WTC11 (cell line): Measurements from ENCODE around the gene SLC15A5. TPM values are rescaled to one million over a fixed set of nuclear protein-coding genes. Genes with fewer than 3 reads are reported as not detected.

Experiments
- ATAC-seq: fragments of 200-7000 bp; cut with Tn5 transposase; 2 replicates; pipeline ENCODE4 v1.10.0; 2021; ENCODE audit warnings: mild to moderate bottlenecking, moderate library complexity
- CTCF ChIA-PET: fragments of 300-600 bp; sonication (Branson Sonifier 250); formaldehyde crosslinking; loops from one replicate; lab custom pipeline; 2021; ENCODE audit warnings: antibody characterized with exemption; lab: Charles Lee
- POLR2A ChIA-PET: fragments of 350-600 bp; sonication (Branson Sonifier 250); formaldehyde crosslinking; loops from one replicate; lab custom pipeline; 2021; ENCODE audit warnings: antibody characterized with exemption; lab: Charles Lee
- DNase-seq: peaks from one replicate; pipeline ENCODE4 v3.0.0; 2021; ENCODE audit warnings: low spot score
- H3K27ac Mint-ChIP-seq: 2 replicates; pipeline ENCODE4 v1.8.0; 2021; ENCODE audit warnings: mixed read lengths
- H3K27me3 Mint-ChIP-seq: 2 replicates; pipeline ENCODE4 v1.8.0; 2021; ENCODE audit warnings: low read depth, mild to moderate bottlenecking, moderate library complexity, mixed read lengths
- H3K36me3 Mint-ChIP-seq: 2 replicates; pipeline ENCODE4 v1.8.0; 2021; ENCODE audit warnings: mixed read lengths
- H3K4me1 Mint-ChIP-seq: 2 replicates; pipeline ENCODE4 v1.8.0; 2022; ENCODE audit warnings: mixed read lengths
- H3K4me3 Mint-ChIP-seq: 2 replicates; pipeline ENCODE4 v1.8.0; 2021; ENCODE audit warnings: mild to moderate bottlenecking, moderate library complexity, mixed read lengths
- H3K9me3 Mint-ChIP-seq: 2 replicates; pipeline ENCODE4 v1.8.0; 2021; ENCODE audit warnings: mixed read lengths
- CBFB ChIP-seq: sonication (generic); formaldehyde crosslinking; IDR thresholded peaks from 2 replicates; pipeline ENCODE4 v1.8.1; 2022; ENCODE audit warnings: mild to moderate bottlenecking, low read depth, missing genetic modification reagents
- CREB1 ChIP-seq: sonication (generic); formaldehyde crosslinking; IDR thresholded peaks from 2 replicates; pipeline ENCODE4 v1.8.0; 2023; ENCODE audit warnings: mild to moderate bottlenecking, missing genetic modification reagents
- ESRRA ChIP-seq: sonication (generic); formaldehyde crosslinking; IDR thresholded peaks from 2 replicates; pipeline ENCODE4 v1.8.1; 2022; ENCODE audit warnings: mild to moderate bottlenecking, missing genetic modification reagents, borderline replicate concordance
- GTF2I ChIP-seq: fragments of 250-450 bp; sonication (Bioruptor Pico); conservative IDR thresholded peaks from 2 replicates; pipeline ENCODE4 v1.4.0; 2021; ENCODE audit warnings: mild to moderate bottlenecking
- IRF2 ChIP-seq: sonication (generic); formaldehyde crosslinking; IDR thresholded peaks from 2 replicates; pipeline ENCODE4 v1.8.0; 2022; ENCODE audit warnings: low read depth, missing genetic modification reagents, borderline replicate concordance
- JAZF1 ChIP-seq: fragments of 250-450 bp; sonication (Bioruptor Pico); IDR thresholded peaks from 2 replicates; pipeline ENCODE4 v1.9.0; 2021; ENCODE audit warnings: moderate library complexity, mild to moderate bottlenecking, inconsistent platforms
- JUN ChIP-seq: sonication (generic); formaldehyde crosslinking; IDR thresholded peaks from 2 replicates; pipeline ENCODE4 v1.8.0; 2023; ENCODE audit warnings: mild to moderate bottlenecking, missing genetic modification reagents
- NFATC4 ChIP-seq: fragments of 250-450 bp; sonication (Bioruptor Pico); IDR thresholded peaks from 2 replicates; pipeline ENCODE4 v1.9.0; 2021; ENCODE audit warnings: mild to moderate bottlenecking
- NR3C1 ChIP-seq: sonication (generic); formaldehyde crosslinking; conservative IDR thresholded peaks from 2 replicates; pipeline ENCODE4 v1.8.1; 2023; ENCODE audit warnings: low read depth, mild to moderate bottlenecking, missing genetic modification reagents
- RELA ChIP-seq: sonication (generic); formaldehyde crosslinking; IDR thresholded peaks from 2 replicates; pipeline ENCODE4 v1.8.1; 2022; ENCODE audit warnings: missing genetic modification reagents, mild to moderate bottlenecking, borderline replicate concordance
- SP1 ChIP-seq: sonication (generic); formaldehyde crosslinking; conservative IDR thresholded peaks from 2 replicates; pipeline ENCODE4 v1.8.1; 2022; ENCODE audit warnings: missing genetic modification reagents
- TP53 ChIP-seq: sonication (generic); formaldehyde crosslinking; IDR thresholded peaks from 2 replicates; pipeline ENCODE4 v1.8.1; 2023; ENCODE audit warnings: mild to moderate bottlenecking, missing genetic modification reagents
- ZBTB21 ChIP-seq: sonication (generic); formaldehyde crosslinking; IDR thresholded peaks from 2 replicates; pipeline ENCODE4 v1.8.1; 2023; ENCODE audit warnings: mild to moderate bottlenecking, missing genetic modification reagents, borderline replicate concordance
- ZNF121 ChIP-seq: sonication (generic); formaldehyde crosslinking; IDR thresholded peaks from 2 replicates; pipeline ENCODE4 v1.8.0; 2023; ENCODE audit warnings: missing genetic modification reagents
- ZNF263 ChIP-seq: sonication (generic); formaldehyde crosslinking; IDR thresholded peaks from 2 replicates; pipeline ENCODE4 v1.8.1; 2022; ENCODE audit warnings: low read depth, mild to moderate bottlenecking, moderate library complexity, missing genetic modification reagents
- total RNA-seq: library from RNA; stranded (reverse); gene quantifications from 3 replicates; pipeline ENCODE4 v1.2.3, GENCODE V29; 2021
- TF ChIP-seq, protein P1 (sequence below): sonication (generic); formaldehyde crosslinking; IDR thresholded peaks from 2 replicates; pipeline ENCODE4 v1.8.0; 2022; ENCODE audit warnings: mild to moderate bottlenecking, missing genetic modification reagents
- TF ChIP-seq, protein P2 (sequence below): fragments of 250-450 bp; sonication (Bioruptor Pico); conservative IDR thresholded peaks from 2 replicates; pipeline ENCODE4 v1.9.0; 2021; ENCODE audit warnings: mild to moderate bottlenecking
- TF ChIP-seq, protein P3 (sequence below): sonication (generic); formaldehyde crosslinking; IDR thresholded peaks from 2 replicates; pipeline ENCODE4 v1.8.1; 2023; ENCODE audit warnings: mild to moderate bottlenecking, moderate library complexity, missing genetic modification reagents
- TF ChIP-seq, protein P4 (sequence below): sonication (generic); formaldehyde crosslinking; IDR thresholded peaks from 2 replicates; pipeline ENCODE4 v1.8.0; 2022; ENCODE audit warnings: mild to moderate bottlenecking, missing genetic modification reagents
- TF ChIP-seq, protein P5 (sequence below): fragments of 250-450 bp; sonication (Bioruptor Pico); IDR thresholded peaks from 2 replicates; pipeline ENCODE4 v1.8.0; 2021; ENCODE audit warnings: mild to moderate bottlenecking
- TF ChIP-seq, protein P6 (sequence below): sonication (generic); formaldehyde crosslinking; IDR thresholded peaks from 2 replicates; pipeline ENCODE4 v1.8.1; 2022; ENCODE audit warnings: missing genetic modification reagents, borderline replicate concordance
- TF ChIP-seq, protein P7 (sequence below): fragments of 250-450 bp; sonication (Bioruptor Pico); IDR thresholded peaks from 2 replicates; pipeline ENCODE4 v2.1.2; 2022; ENCODE audit warnings: mild to moderate bottlenecking, moderate library complexity

SLC15A5 gene
- total RNA-seq, 1 experiment from 2014 or later: not detected

DNA sequence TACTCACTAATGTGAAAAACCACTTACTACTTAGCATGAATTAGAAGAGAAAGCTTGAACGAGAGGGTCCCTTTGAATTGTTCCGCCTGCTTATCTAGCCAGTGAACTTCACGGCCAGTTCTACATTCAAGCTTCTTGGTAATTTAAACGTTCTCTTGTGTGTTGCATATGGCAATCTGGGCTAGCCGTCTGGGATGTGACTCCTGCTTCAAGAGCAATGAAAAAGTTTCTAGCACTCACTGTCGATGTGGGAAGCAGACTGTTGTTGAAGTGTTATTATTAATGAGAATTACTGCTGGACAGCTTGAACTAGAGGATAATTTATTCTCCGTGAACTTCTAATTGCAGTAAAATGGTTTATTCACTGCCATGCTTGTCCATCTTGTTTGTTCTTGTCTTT, 93.9 kb downstream of the SLC15A5 start:
- no peak for ATAC-seq
- Mint-ChIP-seq H3K36me3 (no peaks in the 10 kb centered on the region; the same call in 1 of the 2 replicates), H3K4me1 (peaks cover 21% of the 10 kb centered on the region), H3K9me3 (peaks cover 17% of the 10 kb centered on the region), H3K4me3 (no peak overlapping the region), H3K27me3 (no peaks in the 10 kb centered on the region), H3K27ac (no peak overlapping the region)
- DNase-seq: no peak
- POLR2A ChIA-PET: no interaction called here
- CTCF ChIA-PET: no interaction called here
- TF ChIP-seq, protein P1, sequence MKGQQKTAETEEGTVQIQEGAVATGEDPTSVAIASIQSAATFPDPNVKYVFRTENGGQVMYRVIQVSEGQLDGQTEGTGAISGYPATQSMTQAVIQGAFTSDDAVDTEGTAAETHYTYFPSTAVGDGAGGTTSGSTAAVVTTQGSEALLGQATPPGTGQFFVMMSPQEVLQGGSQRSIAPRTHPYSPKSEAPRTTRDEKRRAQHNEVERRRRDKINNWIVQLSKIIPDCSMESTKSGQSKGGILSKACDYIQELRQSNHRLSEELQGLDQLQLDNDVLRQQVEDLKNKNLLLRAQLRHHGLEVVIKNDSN (CRISPR knock-in tag): no peak
- TF ChIP-seq, protein P2, sequence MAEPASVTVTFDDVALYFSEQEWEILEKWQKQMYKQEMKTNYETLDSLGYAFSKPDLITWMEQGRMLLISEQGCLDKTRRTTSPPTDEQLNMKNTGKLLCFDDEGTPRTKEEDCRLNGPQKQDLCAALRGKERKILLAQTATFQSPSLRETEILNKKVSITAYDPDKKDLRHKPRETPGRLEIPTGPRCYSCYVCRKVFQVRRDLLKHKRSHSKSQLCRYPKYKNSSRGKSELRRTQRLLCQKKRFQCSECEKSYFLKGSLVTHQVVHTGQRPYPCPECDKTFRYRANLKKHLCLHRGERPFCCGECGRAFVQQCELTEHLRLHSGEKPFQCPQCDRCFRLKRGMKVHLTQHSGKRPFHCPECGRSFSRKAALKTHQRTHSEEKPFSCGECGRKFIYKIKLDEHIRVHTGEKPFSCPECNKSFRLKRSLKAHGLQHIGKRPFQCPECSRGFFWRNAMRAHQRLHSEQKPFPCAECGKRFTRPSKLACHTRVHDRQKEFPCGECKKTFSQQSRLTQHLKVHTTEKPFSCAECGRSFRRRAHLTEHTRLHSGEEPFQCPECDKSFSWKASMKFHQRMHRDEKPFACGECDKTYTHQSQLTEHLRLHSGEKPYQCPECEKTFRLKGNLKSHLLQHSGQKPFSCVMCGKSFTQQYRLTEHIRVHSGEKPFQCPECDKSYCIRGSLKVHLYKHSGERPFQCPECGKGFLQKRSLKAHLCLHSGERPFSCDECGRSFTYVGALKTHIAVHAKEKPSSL (CRISPR knock-in tag): no peak
- TF ChIP-seq JAZF1 (CRISPR knock-in tag) (no peak), CBFB (CRISPR knock-in tag) (no peak)
- TF ChIP-seq, protein P3, sequence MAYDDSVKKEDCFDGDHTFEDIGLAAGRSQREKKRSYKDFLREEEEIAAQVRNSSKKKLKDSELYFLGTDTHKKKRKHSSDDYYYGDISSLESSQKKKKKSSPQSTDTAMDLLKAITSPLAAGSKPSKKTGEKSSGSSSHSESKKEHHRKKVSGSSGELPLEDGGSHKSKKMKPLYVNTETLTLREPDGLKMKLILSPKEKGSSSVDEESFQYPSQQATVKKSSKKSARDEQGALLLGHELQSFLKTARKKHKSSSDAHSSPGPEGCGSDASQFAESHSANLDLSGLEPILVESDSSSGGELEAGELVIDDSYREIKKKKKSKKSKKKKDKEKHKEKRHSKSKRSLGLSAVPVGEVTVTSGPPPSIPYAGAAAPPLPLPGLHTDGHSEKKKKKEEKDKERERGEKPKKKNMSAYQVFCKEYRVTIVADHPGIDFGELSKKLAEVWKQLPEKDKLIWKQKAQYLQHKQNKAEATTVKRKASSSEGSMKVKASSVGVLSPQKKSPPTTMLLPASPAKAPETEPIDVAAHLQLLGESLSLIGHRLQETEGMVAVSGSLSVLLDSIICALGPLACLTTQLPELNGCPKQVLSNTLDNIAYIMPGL (CRISPR knock-in tag): no peak

DNA sequence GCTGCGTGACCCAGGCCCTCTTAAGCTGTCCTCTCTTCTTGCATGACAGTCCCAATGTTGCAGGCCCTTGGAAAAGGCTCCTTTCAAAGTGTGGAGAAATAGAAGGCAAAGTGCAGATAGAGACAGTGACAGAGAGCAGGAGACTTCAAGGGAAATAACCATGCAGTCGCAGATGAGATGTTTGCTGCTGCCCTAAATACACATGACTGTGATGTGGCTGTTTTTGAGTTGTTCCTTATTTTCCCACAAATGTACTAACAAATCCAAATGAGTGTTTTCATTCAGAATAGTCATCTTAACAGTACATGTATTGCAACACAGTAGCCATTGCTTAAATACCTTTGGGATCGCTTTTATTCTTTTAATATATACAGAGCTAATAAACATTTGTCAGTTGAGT, 101.6 kb downstream of the SLC15A5 start:
- CTCF ChIA-PET: no interaction called here
- H3K4me3 Mint-ChIP-seq: no peak overlapping the region
- no peak for TF ChIP-seq ESRRA (CRISPR knock-in tag)
- TF ChIP-seq, protein P4, sequence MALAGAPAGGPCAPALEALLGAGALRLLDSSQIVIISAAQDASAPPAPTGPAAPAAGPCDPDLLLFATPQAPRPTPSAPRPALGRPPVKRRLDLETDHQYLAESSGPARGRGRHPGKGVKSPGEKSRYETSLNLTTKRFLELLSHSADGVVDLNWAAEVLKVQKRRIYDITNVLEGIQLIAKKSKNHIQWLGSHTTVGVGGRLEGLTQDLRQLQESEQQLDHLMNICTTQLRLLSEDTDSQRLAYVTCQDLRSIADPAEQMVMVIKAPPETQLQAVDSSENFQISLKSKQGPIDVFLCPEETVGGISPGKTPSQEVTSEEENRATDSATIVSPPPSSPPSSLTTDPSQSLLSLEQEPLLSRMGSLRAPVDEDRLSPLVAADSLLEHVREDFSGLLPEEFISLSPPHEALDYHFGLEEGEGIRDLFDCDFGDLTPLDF (CRISPR knock-in tag): no peak
- no peak for TF ChIP-seq SP1 (CRISPR knock-in tag)
- no peak for TF ChIP-seq ZBTB21
- no peak for TF ChIP-seq NR3C1
- no peak overlapping the region for H3K27ac Mint-ChIP-seq
- no peaks in the 10 kb centered on the region for H3K4me1 Mint-ChIP-seq
- no peaks in the 10 kb centered on the region; the same call in 1 of the 2 replicates for H3K36me3 Mint-ChIP-seq
- no peak for DNase-seq
- H3K27me3 Mint-ChIP-seq: no peaks in the 10 kb centered on the region
- no peak for ATAC-seq
- POLR2A ChIA-PET: no interaction called here
- peaks cover 17% of the 10 kb centered on the region for H3K9me3 Mint-ChIP-seq

DNA sequence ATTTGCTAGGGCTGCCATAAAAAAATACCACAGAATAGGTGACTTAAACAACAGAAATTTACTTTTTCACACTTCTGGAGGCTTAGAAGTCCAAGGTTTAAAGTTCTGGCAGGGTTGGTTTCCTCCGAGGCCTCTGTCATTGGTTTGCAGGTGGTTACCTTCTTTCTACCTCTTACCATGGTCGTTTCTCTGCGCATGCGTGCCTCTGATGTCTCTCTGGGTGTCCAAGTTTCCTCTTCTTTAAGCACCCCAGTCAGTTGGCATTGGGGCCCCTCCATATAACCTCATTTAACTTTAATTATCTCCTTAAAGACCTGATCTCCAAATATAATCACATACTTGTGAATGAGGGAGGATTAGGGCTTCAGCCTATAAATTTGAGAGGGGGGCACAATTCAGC, 103.2 kb downstream of the SLC15A5 start:
- H3K27ac Mint-ChIP-seq: no peak overlapping the region
- CTCF ChIA-PET: no interaction called here
- TF ChIP-seq RELA (CRISPR knock-in tag) (no peak), JUN (CRISPR knock-in tag) (no peak), NFATC4 (CRISPR knock-in tag) (no peak), ESRRA (CRISPR knock-in tag) (no peak), GTF2I (CRISPR knock-in tag) (no peak), TP53 (CRISPR knock-in tag) (no peak), IRF2 (CRISPR knock-in tag) (no peak), ZNF121 (CRISPR knock-in tag) (no peak), CREB1 (CRISPR knock-in tag) (no peak), ZNF263 (CRISPR knock-in tag) (no peak)
- TF ChIP-seq, protein P5, sequence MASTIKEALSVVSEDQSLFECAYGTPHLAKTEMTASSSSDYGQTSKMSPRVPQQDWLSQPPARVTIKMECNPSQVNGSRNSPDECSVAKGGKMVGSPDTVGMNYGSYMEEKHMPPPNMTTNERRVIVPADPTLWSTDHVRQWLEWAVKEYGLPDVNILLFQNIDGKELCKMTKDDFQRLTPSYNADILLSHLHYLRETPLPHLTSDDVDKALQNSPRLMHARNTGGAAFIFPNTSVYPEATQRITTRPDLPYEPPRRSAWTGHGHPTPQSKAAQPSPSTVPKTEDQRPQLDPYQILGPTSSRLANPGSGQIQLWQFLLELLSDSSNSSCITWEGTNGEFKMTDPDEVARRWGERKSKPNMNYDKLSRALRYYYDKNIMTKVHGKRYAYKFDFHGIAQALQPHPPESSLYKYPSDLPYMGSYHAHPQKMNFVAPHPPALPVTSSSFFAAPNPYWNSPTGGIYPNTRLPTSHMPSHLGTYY (CRISPR knock-in tag): no peak
- TF ChIP-seq, protein P6, sequence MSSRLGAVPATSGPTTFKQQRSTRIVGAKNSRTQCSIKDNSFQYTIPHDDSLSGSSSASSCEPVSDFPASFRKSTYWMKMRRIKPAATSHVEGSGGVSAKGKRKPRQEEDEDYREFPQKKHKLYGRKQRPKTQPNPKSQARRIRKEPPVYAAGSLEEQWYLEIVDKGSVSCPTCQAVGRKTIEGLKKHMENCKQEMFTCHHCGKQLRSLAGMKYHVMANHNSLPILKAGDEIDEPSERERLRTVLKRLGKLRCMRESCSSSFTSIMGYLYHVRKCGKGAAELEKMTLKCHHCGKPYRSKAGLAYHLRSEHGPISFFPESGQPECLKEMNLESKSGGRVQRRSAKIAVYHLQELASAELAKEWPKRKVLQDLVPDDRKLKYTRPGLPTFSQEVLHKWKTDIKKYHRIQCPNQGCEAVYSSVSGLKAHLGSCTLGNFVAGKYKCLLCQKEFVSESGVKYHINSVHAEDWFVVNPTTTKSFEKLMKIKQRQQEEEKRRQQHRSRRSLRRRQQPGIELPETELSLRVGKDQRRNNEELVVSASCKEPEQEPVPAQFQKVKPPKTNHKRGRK (CRISPR knock-in tag): no peak
- TF ChIP-seq, protein P7, sequence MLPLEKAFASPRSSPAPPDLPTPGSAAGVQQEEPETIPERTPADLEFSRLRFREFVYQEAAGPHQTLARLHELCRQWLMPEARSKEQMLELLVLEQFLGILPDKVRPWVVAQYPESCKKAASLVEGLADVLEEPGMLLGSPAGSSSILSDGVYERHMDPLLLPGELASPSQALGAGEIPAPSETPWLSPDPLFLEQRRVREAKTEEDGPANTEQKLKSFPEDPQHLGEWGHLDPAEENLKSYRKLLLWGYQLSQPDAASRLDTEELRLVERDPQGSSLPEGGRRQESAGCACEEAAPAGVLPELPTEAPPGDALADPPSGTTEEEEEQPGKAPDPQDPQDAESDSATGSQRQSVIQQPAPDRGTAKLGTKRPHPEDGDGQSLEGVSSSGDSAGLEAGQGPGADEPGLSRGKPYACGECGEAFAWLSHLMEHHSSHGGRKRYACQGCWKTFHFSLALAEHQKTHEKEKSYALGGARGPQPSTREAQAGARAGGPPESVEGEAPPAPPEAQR (CRISPR knock-in tag): no peak

More for the DNA sequence above, 103.2 kb downstream of the SLC15A5 start:
- no peaks in the 10 kb centered on the region for H3K27me3 Mint-ChIP-seq
- peaks cover 4% of the 10 kb centered on the region for H3K9me3 Mint-ChIP-seq
- no peak overlapping the region for H3K4me3 Mint-ChIP-seq
- DNase-seq (no peak), ATAC-seq (no peak)
- POLR2A ChIA-PET: no interaction called here
- no peaks in the 10 kb centered on the region for H3K36me3 Mint-ChIP-seq
- H3K4me1 Mint-ChIP-seq: no peaks in the 10 kb centered on the region
